Measurements from ENCODE around the gene IQCH. TPM values are rescaled to one million over a fixed set of nuclear protein-coding genes. Genes with fewer than 3 reads are reported as not detected.

IQCH gene
- total RNA-seq, 1 experiment from 2014 or later, result 1.1 TPM

- H4K20me1 ChIP-seq (ENCODE audit: control insufficient read depth, insufficient read depth, insufficient read length), result no peaks in the 10 kb centered on the region
Measured at GRCh38 chr15:67303490-67304363, 49.1 kb downstream of the IQCH start.

More at GRCh38 chr15:67303490-67304363, 49.1 kb downstream of the IQCH start:
- Histone ChIP-seq H3K4me2 (ENCODE audit: insufficient read depth, insufficient read length, low read length) (no peak overlapping the region), H2BK120ac (ENCODE audit: low read depth, low read length, poor library complexity, severe bottlenecking) (no peak overlapping the region), H2AFZ (ENCODE audit: low read length) (no peak overlapping the region), H3T11ph (ENCODE audit: low read length) (no peak overlapping the region), H3K9ac (ENCODE audit: extremely low read depth, insufficient read length, low read length) (no peak overlapping the region), H3K27me3 (ENCODE audit: insufficient read depth, low read length) (no peaks in the 10 kb centered on the region), H3K23me2 (ENCODE audit: insufficient read length, low read depth, low read length, poor library complexity, severe bottlenecking) (no peaks in the 10 kb centered on the region), H2BK5ac (ENCODE audit: insufficient read length, low read length) (no peak overlapping the region), H2BK20ac (ENCODE audit: low read depth, low read length, poor library complexity, severe bottlenecking) (no peak overlapping the region), H3K18ac (ENCODE audit: insufficient read length, low read depth, low read length) (no peak overlapping the region), H3K9me3 (ENCODE audit: control insufficient read depth, low read depth, low read length) (no peaks in the 10 kb centered on the region), H3K4ac (ENCODE audit: low read depth, low read length) (no peak overlapping the region), H2BK12ac (ENCODE audit: insufficient read length, low read depth, low read length) (no peak overlapping the region), H3K4me1 (ENCODE audit: insufficient read depth, low read length) (no peaks in the 10 kb centered on the region), H4K5ac (ENCODE audit: insufficient read length, low read depth, low read length) (no peak overlapping the region), H3K14ac (ENCODE audit: insufficient read depth, low read length) (no peak overlapping the region), H4K91ac (ENCODE audit: insufficient read length, low read depth, low read length) (no peak overlapping the region), H4K8ac (replicated peaks; ENCODE audit: insufficient read length, low read depth, low read length) (no peak overlapping the region), H3K79me1 (ENCODE audit: insufficient read depth, low read depth, low read length, poor library complexity, severe bottlenecking) (no peaks in the 10 kb centered on the region), H2AK5ac (ENCODE audit: insufficient read length, low read length) (no peak overlapping the region), H3K27ac (ENCODE audit: insufficient read length, low read depth, low read length) (no peak overlapping the region), H3K56ac (ENCODE audit: insufficient read length, low read depth, low read length) (no peak overlapping the region), H3K23ac (ENCODE audit: insufficient read length, low read depth, low read length) (no peak overlapping the region), H2BK15ac (ENCODE audit: low read depth, low read length) (no peak overlapping the region), H3K79me2 (ENCODE audit: insufficient read depth, low read length) (no peaks in the 10 kb centered on the region)
- Mint-ChIP-seq H3K27me3 (ENCODE audit: low read depth) (no peaks in the 10 kb centered on the region), H3K9me3 (no peaks in the 10 kb centered on the region), H3K27ac (no peak overlapping the region), H3K36me3 (ENCODE audit: insufficient read depth in 1 of 3, low read depth in 3 of 3) (no peaks in the 10 kb centered on the region), H3K4me3 (no peak overlapping the region), H3K4me1 (peaks cover 0 to 4% of the 10 kb centered on the region in 2 experiments; a peak in 2 of 4 replicates)
- no peak for DNase-seq
- peak; percentile 83 for TF ChIP-seq CTCF (conservative IDR thresholded peaks at IDR 0.05)
- WGBS (ENCODE audit: extremely low coverage, insufficient read length, low lambda C conversion rate), result no CpG with 5 or more reads among the region's 4 CpGs

Data from H9 (cell line).